DND-41 (cell line): Measurements from ENCODE around the gene GSX1.

Experiments used
- ATAC-seq: fragments of 200-7000 bp; cut with Tn5 transposase; 3 replicates; pipeline ENCODE4 v1.9.1; 2021; ENCODE audit warnings: low read depth; ENCODE audit not compliant: insufficient read depth
- DNase-seq: peaks from one replicate; pipeline ENCODE4 v3.0.0-alpha.2; 2020
- H2AFZ ChIP-seq: 2 replicates; pipeline ENCODE4 v1.6.0; 2012; ENCODE audit warnings: low read depth, low read length
- H3K27ac ChIP-seq: 2 replicates; pipeline ENCODE4 v1.5.1; 2012; ENCODE audit warnings: low read length, inconsistent platforms
- H3K27me3 ChIP-seq: fragments of 200-600 bp; sonication (generic); 2 replicates; pipeline ENCODE4 v1.6.0; 2012; ENCODE audit warnings: low read length, mild to moderate bottlenecking, inconsistent platforms; ENCODE audit not compliant: insufficient read depth, poor library complexity
- H3K36me3 ChIP-seq: 2 replicates; pipeline ENCODE4 v1.5.1; 2012; ENCODE audit warnings: low read length, inconsistent platforms; ENCODE audit not compliant: insufficient read depth
- H3K4me1 ChIP-seq: 2 replicates; pipeline ENCODE4 v1.5.1; 2012; ENCODE audit warnings: mild to moderate bottlenecking, low read length; ENCODE audit not compliant: insufficient read depth
- H3K4me2 ChIP-seq: 2 replicates; pipeline ENCODE4 v1.6.0; 2012; ENCODE audit warnings: mild to moderate bottlenecking, moderate library complexity, low read length, inconsistent platforms; ENCODE audit not compliant: insufficient read depth
- H3K4me3 ChIP-seq, 2 experiments: fragments of 200-600 bp in 1 of 2; shearing (Covaris generic) in 1 of 2; 2 replicates each; pipeline ENCODE4 v1.5.1; 2012 to 2016; ENCODE audit warnings: inconsistent platforms in 2 of 2, low read length in 2 of 2, mild to moderate bottlenecking in 2 of 2, low read depth in 1 of 2, moderate library complexity in 1 of 2
- H3K79me2 ChIP-seq: 2 replicates; pipeline ENCODE4 v1.6.0; 2012; ENCODE audit warnings: low read length, inconsistent platforms; ENCODE audit not compliant: insufficient read depth
- H3K9ac ChIP-seq: 2 replicates; pipeline ENCODE4 v1.6.0; 2012; ENCODE audit warnings: low read depth, mild to moderate bottlenecking, inconsistent platforms, low read length, moderate library complexity
- H3K9me3 ChIP-seq: 2 replicates; pipeline ENCODE4 v1.5.1; 2012; ENCODE audit warnings: low read length, moderate library complexity, mild to moderate bottlenecking, inconsistent platforms; ENCODE audit not compliant: insufficient read depth, severe bottlenecking
- H4K20me1 ChIP-seq: 2 replicates; pipeline ENCODE4 v1.6.0; 2012; ENCODE audit warnings: low read length; ENCODE audit not compliant: insufficient read depth
- EZH2 ChIP-seq: IDR thresholded peaks from 3 replicates; pipeline ENCODE4 v1.6.1; 2012; ENCODE audit warnings: borderline replicate concordance, low read depth, mild to moderate bottlenecking, moderate library complexity, low read length, inconsistent platforms; ENCODE audit not compliant: severe bottlenecking
- TF ChIP-seq, protein P1 (sequence below): IDR thresholded peaks from 2 replicates; pipeline ENCODE4 v1.5.1; 2012; ENCODE audit warnings: borderline replicate concordance, low read length, moderate library complexity, mild to moderate bottlenecking; ENCODE audit not compliant: poor library complexity, severe bottlenecking; ENCODE audit errors: extremely low read depth

Gene GSX1

DNA sequence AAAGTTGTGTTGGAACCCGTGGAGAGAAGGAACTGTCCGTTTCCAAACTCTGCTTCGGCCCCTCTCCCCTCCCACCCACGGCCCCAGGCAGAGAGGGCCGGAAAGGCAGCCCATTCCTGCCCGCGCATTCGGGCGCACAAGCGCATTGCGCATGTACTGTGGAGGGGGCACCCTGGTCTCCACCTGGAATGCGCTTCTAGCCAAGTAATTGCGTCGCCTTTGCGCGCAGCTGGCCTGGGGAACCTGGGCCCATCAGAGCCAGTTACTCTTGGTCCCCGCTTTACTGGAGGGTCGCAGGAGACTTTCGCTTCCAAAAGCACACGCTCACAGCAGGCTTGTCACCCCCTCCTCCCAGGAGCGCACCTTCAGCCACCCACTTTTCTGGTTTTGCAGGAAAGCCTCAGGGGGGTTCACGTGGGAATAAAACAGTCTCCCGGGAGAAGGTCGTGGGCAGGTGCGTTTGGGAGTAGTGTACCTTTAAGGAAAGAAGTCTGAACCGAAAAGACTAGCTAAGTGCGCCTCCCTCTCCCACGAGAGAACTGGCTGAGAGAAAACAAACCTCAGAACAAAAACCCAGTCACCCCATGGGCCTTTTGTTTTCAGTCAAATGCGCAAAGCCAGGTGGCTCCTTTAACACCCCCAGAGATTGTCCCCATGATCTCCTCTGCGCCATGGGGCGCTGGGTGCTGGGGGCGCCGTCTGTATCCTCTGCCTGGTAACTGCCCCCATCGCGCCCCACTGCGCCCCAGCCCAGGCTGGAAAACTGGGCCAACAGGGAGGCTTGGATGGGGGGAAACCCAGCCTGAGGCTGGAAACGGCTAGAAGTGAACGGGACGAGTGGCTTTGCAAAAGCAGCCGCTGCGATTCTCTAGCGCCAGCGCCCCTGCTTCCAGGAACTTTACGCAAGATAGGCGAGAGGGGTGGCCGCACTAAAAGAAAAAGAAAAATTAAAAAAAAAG, 28.5 kb downstream of the GSX1 start:
- TF ChIP-seq, protein P1, sequence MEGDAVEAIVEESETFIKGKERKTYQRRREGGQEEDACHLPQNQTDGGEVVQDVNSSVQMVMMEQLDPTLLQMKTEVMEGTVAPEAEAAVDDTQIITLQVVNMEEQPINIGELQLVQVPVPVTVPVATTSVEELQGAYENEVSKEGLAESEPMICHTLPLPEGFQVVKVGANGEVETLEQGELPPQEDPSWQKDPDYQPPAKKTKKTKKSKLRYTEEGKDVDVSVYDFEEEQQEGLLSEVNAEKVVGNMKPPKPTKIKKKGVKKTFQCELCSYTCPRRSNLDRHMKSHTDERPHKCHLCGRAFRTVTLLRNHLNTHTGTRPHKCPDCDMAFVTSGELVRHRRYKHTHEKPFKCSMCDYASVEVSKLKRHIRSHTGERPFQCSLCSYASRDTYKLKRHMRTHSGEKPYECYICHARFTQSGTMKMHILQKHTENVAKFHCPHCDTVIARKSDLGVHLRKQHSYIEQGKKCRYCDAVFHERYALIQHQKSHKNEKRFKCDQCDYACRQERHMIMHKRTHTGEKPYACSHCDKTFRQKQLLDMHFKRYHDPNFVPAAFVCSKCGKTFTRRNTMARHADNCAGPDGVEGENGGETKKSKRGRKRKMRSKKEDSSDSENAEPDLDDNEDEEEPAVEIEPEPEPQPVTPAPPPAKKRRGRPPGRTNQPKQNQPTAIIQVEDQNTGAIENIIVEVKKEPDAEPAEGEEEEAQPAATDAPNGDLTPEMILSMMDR = no peak
- TF ChIP-seq EZH2 = no peak
- no peaks in the 10 kb centered on the region for H3K79me2 ChIP-seq
- H3K36me3 ChIP-seq = no peaks in the 10 kb centered on the region
- no peak for DNase-seq
- no peak for ATAC-seq
- no peak overlapping the region for H2AFZ ChIP-seq
- H3K27ac ChIP-seq = no peak overlapping the region
- no peaks in the 10 kb centered on the region for H4K20me1 ChIP-seq
- no peak overlapping the region for H3K4me2 ChIP-seq
- H3K27me3 ChIP-seq = peaks cover 2% of the 10 kb centered on the region
- H3K9me3 ChIP-seq = no peaks in the 10 kb centered on the region
- H3K4me3 ChIP-seq = no peak overlapping the region
- H3K4me1 ChIP-seq = peaks cover 5% of the 10 kb centered on the region
- no peak overlapping the region for H3K9ac ChIP-seq

DNA sequence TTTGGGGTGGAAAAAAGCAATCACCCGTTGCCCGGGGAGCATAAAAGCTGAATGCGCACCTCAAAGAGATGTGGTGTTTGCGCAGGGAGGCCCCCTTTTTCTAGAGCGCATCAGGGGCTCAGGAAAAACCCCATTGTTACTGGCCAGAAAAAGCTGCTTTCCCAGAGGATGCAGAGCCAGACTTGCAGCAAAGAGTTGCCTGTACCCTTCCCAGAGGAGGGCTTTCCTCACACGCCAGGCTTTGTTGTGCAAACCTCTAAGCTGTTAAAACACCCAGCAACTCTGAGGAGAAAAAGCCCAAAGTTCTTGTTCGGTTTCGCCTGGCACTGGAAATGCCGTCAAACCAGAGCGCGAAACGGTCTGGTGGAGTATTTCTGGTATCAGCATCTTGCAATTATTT, 29.3 kb downstream of the GSX1 start:
- peaks cover 2% of the 10 kb centered on the region for H3K27me3 ChIP-seq
- H3K36me3 ChIP-seq = no peaks in the 10 kb centered on the region
- H3K9me3 ChIP-seq = no peaks in the 10 kb centered on the region
- H3K4me3 ChIP-seq = no peak overlapping the region
- H3K4me1 ChIP-seq = peaks cover 13% of the 10 kb centered on the region
- H3K4me2 ChIP-seq = no peak overlapping the region
- H2AFZ ChIP-seq = no peak overlapping the region
- H4K20me1 ChIP-seq = no peaks in the 10 kb centered on the region
- ATAC-seq = no peak
- no peak for DNase-seq
- H3K79me2 ChIP-seq = no peaks in the 10 kb centered on the region
- no peak overlapping the region for H3K27ac ChIP-seq
- no peak for TF ChIP-seq EZH2
- TF ChIP-seq, protein P1 = no peak
- no peak overlapping the region for H3K9ac ChIP-seq

DNA sequence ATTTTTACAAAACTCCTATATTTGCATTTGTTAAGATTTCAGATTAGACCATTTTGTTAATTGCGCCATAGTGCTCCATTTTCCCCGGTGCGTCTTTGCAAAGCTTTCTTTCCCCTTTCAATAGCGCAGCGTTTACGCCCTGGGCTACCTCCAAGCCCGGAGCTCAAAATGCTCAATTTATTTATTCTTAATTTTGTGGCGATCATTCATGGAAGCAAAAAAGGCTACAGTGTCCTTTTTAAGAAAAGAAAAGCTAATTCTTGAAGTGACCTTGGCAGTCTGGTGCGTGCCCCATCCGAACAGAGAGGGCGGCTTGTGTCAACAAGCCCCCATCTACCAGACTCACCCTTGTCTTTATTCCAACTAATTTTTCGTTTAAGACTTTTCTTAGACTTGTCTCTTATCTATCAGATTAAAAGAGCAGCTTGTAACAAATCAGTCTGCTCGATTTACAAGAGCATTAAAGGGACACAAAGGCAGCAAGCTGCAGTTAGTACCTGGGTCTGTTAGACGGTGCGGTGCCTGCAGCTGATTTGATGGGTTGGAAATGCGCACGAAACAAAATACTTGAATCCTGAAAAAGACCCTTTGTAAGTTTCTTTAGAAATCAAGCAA, 30.1 kb downstream of the GSX1 start:
- no peak for ATAC-seq
- H3K36me3 ChIP-seq = no peaks in the 10 kb centered on the region
- H3K4me3 ChIP-seq = no peak overlapping the region
- no peak overlapping the region for H3K9ac ChIP-seq
- TF ChIP-seq, protein P1 = no peak
- TF ChIP-seq EZH2 = no peak
- no peaks in the 10 kb centered on the region for H3K79me2 ChIP-seq
- peaks cover 6% of the 10 kb centered on the region for H3K27me3 ChIP-seq
- no peak overlapping the region for H2AFZ ChIP-seq
- peaks cover 17% of the 10 kb centered on the region for H3K4me1 ChIP-seq
- no peaks in the 10 kb centered on the region for H3K9me3 ChIP-seq
- no peaks in the 10 kb centered on the region for H4K20me1 ChIP-seq
- H3K4me2 ChIP-seq = no peak overlapping the region
- no peak overlapping the region for H3K27ac ChIP-seq
- no peak for DNase-seq
